ENCODE data around the gene KCNN2. TPM values are rescaled to one million over a fixed set of nuclear protein-coding genes. Genes with fewer than 3 reads are reported as not detected.

KCNN2 gene
- total and polyA plus RNA-seq, 10 of the 15 experiments (the other 5 are each of a cell fraction or from before 2014, with no cell fraction given): 0.21 to 3.6 (median 0.79) TPM

- TF ChIP-seq ZNF687 (IDR thresholded peaks at IDR 0.05) (0 out of 2 replicates have a peak, but pooled peaks have one; percentile 2), MTA2 (IDR thresholded peaks at IDR 0.05; ENCODE audit: low read depth) (peak; percentile 44), SREBF1 (IDR thresholded peaks at IDR 0.05; ENCODE audit: low read length) (no peak), CHD4 (IDR thresholded peaks at IDR 0.05) (no peak), MXI1 (IDR thresholded peaks at IDR 0.05; ENCODE audit: low read depth, low read length) (no peak), PAX5 (IDR thresholded peaks at IDR 0.05; ENCODE audit: borderline replicate concordance, low read depth, low read length) (no peak), CBFB (IDR thresholded peaks at IDR 0.05; ENCODE audit: low read depth) (no peak), ATF3 (IDR thresholded peaks at IDR 0.05; ENCODE audit: borderline replicate concordance, extremely low read depth, low read depth, low read length) (no peak), ATF7 (IDR thresholded peaks at IDR 0.05; ENCODE audit: low read depth) (0 out of 2 replicates have a peak, but pooled peaks have one; percentile 26), POLR2A (IDR thresholded peaks at IDR 0.05; ENCODE audit: low read depth, low read length) (no peak), SRF (IDR thresholded peaks at IDR 0.05; ENCODE audit: low read depth in 2 of 2, low read length in 2 of 2) (no peak), ZBED1 (IDR thresholded peaks at IDR 0.05; ENCODE audit: borderline replicate concordance) (no peak), STAT3 (IDR thresholded peaks at IDR 0.05; ENCODE audit: low read depth, low read length) (no peak), CBX5 (IDR thresholded peaks at IDR 0.05; ENCODE audit: low read depth) (no peak), MAX (IDR thresholded peaks at IDR 0.05; ENCODE audit: low read depth, low read length) (no peak)
Observed at GRCh38 chr5:114434396-114435219, 72.7 kb downstream of the KCNN2 start (continued).
